Germinal center (tissue), 1 donor: ENCODE data around the gene CDC42SE2.

Experiments
- DNase-seq: peaks from one replicate; pipeline ENCODE4 v3.0.0; 2012; ENCODE audit warnings: mixed read lengths, low spot score

CDC42SE2 gene

GRCh38 chr5:131436081-131436480 is 172.2 kb downstream of the CDC42SE2 start:
- no peak for DNase-seq

- DNase-seq = no peak
Observed at GRCh38 chr5:131441184-131441583, 177.3 kb downstream of the CDC42SE2 start.
